HG02642 (cell line): Measurements from ENCODE around the gene RGSL1.

Experiments
- ATAC-seq: cut with Tn5 transposase; IDR thresholded peaks from one replicate; pipeline ENCODE4 v1.9.1; 2021; ENCODE audit warnings: mild to moderate bottlenecking; ENCODE audit not compliant: unreplicated experiment, poor library complexity

Gene RGSL1

GRCh38 chr1:182450087-182450486 lies at the start of gene RGSL1:
TSS of gene RGSL1 (plus strand) at chr1:182450146. CDS start at chr1:182450166, 20 bp downstream.
- no peak for ATAC-seq

GRCh38 chr1:182400567-182400966 lies 49.4 kb upstream of the RGSL1 start, which contains the start of gene TEDDM1:
TSS of gene TEDDM1 (minus strand) at chr1:182400667. CDS start at chr1:182400485, 182 bp downstream.
- ATAC-seq: no peak

DNA sequence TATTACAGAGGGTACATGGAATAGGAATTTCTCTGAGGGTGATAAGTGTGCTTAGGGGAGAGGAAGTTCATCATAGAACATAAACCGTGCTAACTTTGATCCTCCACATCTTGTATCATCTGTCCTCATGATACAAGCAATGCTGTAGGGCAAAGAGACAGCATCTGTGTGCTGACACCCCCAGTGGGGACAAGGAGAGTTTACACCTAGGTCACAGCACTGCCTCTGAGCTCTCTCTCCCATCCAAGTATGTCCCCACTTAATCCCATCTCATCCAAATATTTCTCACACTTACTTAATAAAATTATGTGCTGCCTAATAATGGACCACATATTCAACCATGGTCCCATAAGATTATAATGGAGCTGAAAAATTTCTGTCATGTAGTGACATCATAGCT lies 45.2 kb upstream of the RGSL1 start:
- ATAC-seq: no peak

- no peak for ATAC-seq
Observed at GRCh38 chr1:182405578-182405977, 44.4 kb upstream of the RGSL1 start.

- ATAC-seq: no peak
Observed at GRCh38 chr1:182406012-182406411, 43.9 kb upstream of the RGSL1 start.

- ATAC-seq: no peak
Observed at GRCh38 chr1:182407724-182408123, 42.2 kb upstream of the RGSL1 start.

DNA sequence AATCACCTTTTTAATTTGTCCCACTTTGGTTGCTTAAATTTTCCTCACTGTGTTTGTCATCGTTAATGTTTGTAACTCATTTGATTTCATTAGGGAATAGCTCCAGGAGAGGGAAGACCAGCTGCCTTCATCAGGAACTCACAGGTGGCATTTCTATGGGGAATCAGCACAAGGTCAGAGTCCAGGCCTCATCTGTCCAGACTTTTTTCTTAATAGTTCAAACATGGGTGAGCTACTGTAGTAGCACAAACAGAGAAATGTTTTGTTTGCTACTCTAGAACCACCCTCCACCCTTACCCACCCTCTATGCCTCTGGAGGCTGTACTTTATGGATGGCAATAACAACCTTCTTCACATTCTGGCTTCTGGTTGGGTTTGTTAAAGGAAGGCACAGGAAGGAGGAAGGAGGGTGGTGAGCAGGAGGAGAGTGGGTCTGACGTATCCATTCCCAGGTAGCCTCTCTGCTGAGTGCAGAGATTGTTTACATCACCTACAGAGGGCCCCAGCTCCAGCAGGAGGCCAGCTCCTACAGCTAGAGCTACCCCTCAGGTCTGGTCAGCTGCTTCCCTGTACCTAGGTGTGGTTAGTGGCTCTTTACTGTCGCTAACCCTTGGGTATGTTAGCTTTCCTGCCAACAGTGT lies 41.4 kb upstream of the RGSL1 start:
- ATAC-seq: no peak

DNA sequence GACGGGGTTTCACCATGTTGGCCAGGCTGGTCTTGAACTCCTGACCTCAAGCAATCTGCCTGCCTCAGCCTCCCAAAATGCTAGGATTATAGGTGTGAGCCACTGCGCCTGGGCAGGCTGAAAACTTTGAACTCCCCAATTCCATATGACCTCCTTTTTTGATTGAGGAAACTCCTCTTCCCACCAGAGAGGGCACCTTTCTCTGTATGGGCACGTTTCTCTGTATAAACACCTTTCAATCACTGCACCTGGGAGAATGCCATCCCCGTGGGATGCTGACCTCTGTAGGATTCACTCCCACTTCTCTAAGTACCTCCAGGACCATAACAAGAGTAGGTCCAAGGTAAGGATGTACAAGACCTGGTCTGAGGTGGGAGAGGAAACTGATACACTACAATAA lies 39.8 kb upstream of the RGSL1 start:
- no peak for ATAC-seq

DNA sequence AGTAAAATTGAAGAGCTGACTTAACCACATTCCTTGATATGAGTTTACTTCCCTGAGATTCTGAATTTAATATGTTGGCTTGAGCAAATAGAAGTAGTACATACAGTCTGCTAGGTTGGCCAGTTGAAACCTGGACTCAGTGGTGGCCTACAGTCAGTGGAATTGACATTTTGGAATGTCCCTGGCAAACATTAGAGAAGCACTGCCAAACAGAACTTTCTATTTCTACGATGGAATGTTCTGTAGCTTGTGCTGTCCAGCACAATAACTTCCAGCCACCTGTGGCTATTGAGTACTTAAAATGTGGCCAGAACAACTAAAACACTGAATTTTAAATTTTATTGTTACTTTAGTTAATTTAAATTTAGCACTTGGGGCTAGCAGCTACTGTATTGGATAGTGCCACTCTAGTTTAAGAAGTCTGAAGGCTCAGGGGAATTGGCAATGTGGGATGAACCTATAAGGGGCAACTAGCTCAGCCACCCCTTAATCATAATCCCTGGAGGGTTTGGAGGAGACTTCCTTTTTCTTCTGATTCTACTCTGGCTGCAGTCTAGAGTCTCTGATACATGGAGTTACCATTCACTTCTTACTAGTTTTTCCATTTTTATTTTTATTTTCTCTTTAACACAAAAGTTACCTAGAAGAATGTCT lies 39.2 kb upstream of the RGSL1 start:
- ATAC-seq: no peak

DNA sequence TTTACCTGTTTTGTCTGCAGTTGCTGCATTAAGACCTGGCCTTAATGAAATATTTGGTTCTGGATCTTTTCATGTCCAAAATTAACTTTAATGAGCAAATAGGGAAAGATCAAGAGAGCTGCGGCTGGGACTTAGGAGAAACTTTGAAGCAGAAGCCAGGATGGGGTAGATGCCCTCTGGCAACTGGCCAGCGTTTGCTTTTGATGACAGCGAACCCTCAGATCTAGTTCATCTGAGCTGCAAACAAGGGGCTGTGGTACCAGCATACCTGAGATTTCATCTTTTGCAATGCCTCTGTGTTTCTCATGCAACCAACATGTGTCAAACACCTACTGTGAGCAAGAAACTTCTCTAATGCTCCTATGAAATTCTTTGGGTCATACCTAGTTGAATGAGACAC lies 36.5 kb upstream of the RGSL1 start:
- no peak for ATAC-seq

DNA sequence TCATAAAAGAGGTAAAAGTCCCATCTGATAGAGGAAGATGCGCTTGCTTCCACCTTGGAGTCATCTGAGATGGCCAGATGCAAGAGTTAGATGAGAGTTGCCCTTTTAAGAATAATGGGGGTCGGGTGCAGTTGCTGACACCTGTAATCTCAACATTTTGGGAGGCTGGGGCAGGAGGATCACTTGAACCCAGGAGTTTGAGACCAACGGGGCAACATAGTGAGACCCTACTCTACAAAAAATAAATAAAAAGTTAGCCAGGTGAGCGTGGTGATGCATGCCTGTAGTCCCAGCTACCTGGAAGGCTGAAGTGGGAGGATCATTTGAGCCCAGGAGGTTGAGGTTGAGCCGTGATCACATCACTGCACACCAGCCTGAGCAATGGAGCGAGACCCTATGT lies 36.0 kb upstream of the RGSL1 start:
- ATAC-seq: no peak

DNA sequence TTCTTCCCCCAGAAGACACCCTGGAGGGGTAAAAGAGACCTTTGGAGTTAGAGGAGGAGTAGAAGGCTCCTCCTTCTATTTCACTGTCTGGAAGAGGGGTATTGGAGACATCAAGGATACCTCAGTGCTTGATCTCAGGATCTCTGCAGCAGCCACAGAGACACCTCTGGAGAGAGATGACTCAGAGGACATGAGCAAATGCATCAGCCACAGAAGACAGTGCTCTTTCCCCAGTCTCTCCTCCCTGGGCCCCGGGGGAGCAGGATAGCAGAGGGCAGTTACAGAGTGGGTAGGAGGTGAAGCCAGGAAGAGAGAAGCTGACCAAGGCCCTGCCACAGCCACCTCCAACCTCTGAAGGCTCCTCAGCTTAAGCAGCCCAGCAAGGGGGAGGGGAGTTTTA lies 34.2 kb upstream of the RGSL1 start:
- no peak for ATAC-seq

DNA sequence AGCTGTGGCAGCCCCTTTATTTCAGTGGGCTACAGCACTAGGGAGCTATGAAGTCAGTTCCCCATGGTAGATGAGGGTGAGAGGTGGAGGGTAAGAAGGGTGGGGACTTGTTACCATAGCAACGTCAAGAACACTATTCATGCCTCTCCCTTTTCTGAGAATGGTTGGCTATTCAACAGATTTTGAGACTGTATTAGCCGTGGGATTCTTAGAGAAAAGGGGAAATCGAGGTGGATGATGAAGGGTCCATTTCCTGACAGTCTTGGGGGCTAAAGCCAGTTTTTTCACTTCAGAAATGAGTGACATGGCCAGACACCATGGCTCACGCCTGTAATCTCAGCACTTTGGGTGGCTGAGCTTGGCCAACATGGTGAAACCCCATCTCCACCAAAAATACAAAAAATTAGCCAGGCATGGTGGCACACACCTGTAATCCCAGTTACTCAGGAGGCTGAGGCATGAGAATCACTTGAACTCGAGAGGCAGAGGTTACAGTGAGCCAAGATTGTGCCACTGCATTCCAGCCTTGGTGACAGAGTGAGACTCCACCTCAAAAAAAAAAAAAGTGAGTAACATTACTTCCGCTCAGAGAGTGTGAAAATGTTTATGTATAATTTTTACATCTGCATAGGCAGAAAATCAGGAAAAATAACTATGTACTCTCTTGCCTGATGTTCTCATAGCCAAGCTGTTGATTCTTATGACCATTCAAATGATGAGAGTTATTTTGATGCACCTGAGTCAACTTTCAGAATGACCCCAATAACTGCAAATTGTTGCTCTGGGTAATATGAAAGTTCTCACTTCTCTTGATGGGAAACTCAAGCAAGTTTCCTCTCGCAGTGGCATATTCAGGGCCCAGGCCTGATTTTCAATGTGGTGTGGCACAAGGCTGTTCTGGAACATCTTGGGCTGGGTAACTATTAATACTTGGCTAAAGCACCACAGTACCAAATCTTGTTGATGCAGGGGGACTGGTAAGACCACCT lies 23.2 kb upstream of the RGSL1 start:
- peak; percentile 68 for ATAC-seq

DNA sequence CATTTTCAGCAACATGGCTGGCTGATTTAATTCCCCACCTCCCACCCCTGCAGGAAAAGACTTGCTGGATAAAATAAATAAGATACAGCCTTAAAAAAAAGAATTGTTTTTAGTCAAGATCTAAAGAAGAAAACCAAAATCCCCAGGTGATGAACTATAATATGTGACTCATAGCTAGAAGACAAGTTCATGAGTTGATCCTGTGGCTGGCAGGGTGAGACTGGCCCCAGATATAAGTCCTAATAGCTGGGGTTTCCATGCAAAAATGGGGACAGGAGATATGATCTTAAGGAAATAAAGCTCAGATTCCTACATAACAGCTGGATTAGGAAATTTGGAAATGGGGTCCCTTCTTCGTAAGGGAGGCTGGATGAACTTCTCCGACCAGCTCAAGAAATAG lies 21.9 kb upstream of the RGSL1 start:
- no peak for ATAC-seq

- no peak for ATAC-seq
Observed at GRCh38 chr1:182430263-182431068, 19.5 kb upstream of the RGSL1 start.

DNA sequence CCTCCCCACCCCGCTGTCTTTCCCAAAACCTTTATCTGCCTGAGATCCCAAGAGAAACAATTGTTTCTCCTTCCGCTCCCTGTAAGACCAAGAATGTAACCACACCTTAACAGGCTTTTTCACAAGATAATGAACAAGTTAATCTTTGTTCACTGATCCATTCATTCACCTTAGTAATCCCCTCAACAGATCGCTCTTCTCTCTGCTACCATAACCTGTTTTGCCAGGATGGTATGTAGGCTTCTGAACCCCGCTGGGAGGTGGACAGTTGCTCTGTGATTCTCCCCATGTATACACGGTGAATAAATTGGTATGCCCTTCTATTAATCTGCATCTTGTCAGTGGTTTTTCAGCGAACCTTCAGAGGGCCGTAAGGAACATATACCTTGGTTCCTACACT lies 18.7 kb upstream of the RGSL1 start:
- no peak for ATAC-seq

GRCh38 chr1:182433580-182433979 lies 16.4 kb upstream of the RGSL1 start:
- ATAC-seq: no peak

DNA sequence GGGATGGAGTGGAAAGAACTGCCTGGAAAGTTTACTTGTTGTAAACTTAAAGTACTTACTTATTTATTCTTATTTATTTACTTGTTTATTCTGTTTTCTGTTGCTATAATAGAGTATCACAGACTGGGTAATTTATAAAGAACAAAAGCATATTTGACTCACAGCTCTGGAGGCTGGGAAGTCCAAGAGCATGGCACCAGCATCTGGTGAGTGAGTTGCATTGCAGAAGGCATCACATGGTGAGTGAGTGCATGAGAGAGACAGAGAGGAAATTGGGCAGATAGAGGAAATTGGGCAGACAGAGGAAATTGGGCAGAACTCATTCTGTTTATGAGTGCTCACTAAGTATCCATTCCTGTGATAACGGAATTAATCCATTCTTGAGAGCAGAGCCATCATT lies 11.6 kb upstream of the RGSL1 start:
- ATAC-seq: no peak

DNA sequence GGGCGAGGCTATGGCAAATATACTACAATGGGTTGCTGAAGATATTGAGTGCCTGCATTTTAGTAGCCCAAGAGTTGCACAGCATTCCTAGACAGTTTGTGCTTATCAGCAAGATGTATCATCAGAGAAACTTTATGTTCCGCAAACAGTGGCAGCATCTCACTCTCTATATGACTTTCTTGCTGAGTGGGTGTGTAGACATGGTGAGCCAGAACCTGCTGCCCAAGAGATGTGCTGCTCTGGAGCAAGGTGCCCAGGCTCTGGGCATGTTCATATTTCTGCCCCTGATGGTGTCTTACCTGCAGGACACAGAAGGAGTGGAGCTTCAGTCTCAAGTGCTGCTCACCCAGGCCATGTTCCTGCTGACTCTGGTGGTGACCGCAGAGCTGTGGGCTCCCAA lies 8.2 kb upstream of the RGSL1 start:
- ATAC-seq: no peak

DNA sequence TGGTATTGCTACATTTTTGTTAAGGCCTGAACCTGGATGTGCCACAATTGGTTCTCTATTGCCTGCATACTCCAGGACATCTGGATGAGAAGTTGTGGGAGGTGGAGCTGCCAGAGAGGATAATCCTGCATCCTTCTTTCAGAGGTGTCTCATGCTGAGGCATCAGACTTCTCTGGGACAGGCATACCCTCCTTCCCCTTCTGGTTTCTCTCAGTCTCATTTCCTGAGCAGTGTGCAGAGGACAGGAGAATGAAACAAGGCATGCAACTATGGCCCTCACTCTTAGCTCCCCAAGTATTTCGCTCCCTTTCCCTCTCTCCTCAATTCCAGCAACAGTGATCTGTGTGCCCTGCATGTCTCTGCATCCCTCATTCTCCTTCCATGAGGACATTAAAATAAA lies 7.6 kb upstream of the RGSL1 start:
- no peak for ATAC-seq
